GM12878 (cell line): ENCODE data around the gene CNDP2. TPM values are rescaled to one million over a fixed set of nuclear protein-coding genes. Genes with fewer than 3 reads are reported as not detected.
A peak's percentile ranks its signal among the peaks of the same experiment; 100 is the strongest.

Experiments used
- ATAC-seq: fragments of 200-7000 bp; cut with Tn5 transposase; 3 replicates; pipeline ENCODE4 v1.9.1; 2020; ENCODE audit warnings: mild to moderate bottlenecking, moderate library complexity
- BruUV-seq: library from RNA; stranded (reverse); fragments of 400-500 nt; replicated peaks from 2 replicates; lab custom pipeline; 2021; lab: Mats Ljungman, UMichigan
- CTCF ChIA-PET: fragments of 300-600 bp; sonication (Branson Sonifier 250); formaldehyde crosslinking; extraction: SDS; loops from one replicate; lab custom pipeline; 2021; ENCODE audit warnings: inconsistent platforms; lab: Yijun Ruan, JAX
- POLR2A ChIA-PET: fragments of 350-600 bp; formaldehyde crosslinking; extraction: SDS; loops from one replicate; lab custom pipeline; 2021; ENCODE audit warnings: inconsistent platforms; lab: Charles Lee
- RAD21 ChIA-PET: fragments of 300-600 bp; sonication (Branson Sonifier 250); formaldehyde crosslinking; loops from one replicate; lab custom pipeline; 2023; ENCODE audit warnings: antibody characterized with exemption; ENCODE audit not compliant: unreplicated experiment; lab: Charles Lee
- SMC1A ChIA-PET: fragments of 300-600 bp; sonication (Branson Sonifier 250); formaldehyde crosslinking; loops from one replicate; lab custom pipeline; 2023; ENCODE audit not compliant: unreplicated experiment, uncharacterized antibody; lab: Charles Lee
- DNase-seq: peaks from one replicate; pipeline ENCODE4 v3.0.0-alpha.2; 2011; ENCODE audit warnings: low read depth, low spot score
- FAIRE-seq: peaks from 3 replicates; lab custom pipeline; 2011; peaks lifted over from hg19 to GRCh38; lab: Jason Lieb, UNC
- H2AFZ ChIP-seq: 2 replicates; pipeline ENCODE4 v1.6.0; 2011; ENCODE audit warnings: low read depth, low read length, control low read depth; ENCODE audit not compliant: control insufficient read depth
- H3K27ac ChIP-seq: 2 replicates; pipeline ENCODE4 v1.5.1; 2011; ENCODE audit warnings: control low read depth; ENCODE audit not compliant: control insufficient read depth, insufficient read depth
- H3K27me3 ChIP-seq, 2 experiments: replicated peaks in 1 of 2; 2 replicates each; pipeline versions ENCODE4 v1.6.0 to v1.6.1; 2011; ENCODE audit warnings: low read length in 1 of 2; ENCODE audit not compliant: control insufficient read depth in 2 of 2, insufficient read depth in 2 of 2
- H3K36me3 ChIP-seq, 2 experiments: 2 replicates each; pipeline ENCODE4 v1.5.1; 2011; ENCODE audit warnings: low read length in 1 of 2; ENCODE audit not compliant: control insufficient read depth in 2 of 2, insufficient read depth in 2 of 2
- H3K4me1 ChIP-seq: 2 replicates; pipeline ENCODE4 v1.6.1; 2011; ENCODE audit warnings: mild to moderate bottlenecking, low read length, moderate library complexity, mixed read lengths; ENCODE audit not compliant: control insufficient read depth, insufficient read depth
- H3K4me2 ChIP-seq: 2 replicates; pipeline ENCODE4 v1.6.0; 2011; ENCODE audit warnings: control low read depth; ENCODE audit not compliant: control insufficient read depth, insufficient read depth
- H3K4me3 ChIP-seq: fragments of 200-600 bp; sonication (generic); 2 replicates; pipeline ENCODE4 v1.5.1; 2016
- H3K79me2 ChIP-seq: 2 replicates; pipeline ENCODE4 v1.6.0; 2011; ENCODE audit warnings: low read length; ENCODE audit not compliant: control insufficient read depth, insufficient read depth
- H3K9ac ChIP-seq: 2 replicates; pipeline ENCODE4 v1.8.0; 2011; ENCODE audit warnings: low read length, control low read depth, mixed read lengths; ENCODE audit not compliant: control insufficient read depth, insufficient read depth
- H3K9me3 ChIP-seq: replicated peaks from 3 replicates; pipeline ENCODE4 v1.5.1; 2011; ENCODE audit warnings: mild to moderate bottlenecking, low read length; ENCODE audit not compliant: control insufficient read depth, insufficient read depth
- H4K20me1 ChIP-seq: 2 replicates; pipeline ENCODE4 v1.6.0; 2011; ENCODE audit not compliant: control insufficient read depth, insufficient read depth
- BHLHE40 ChIP-seq, 2 experiments: fragments of 450-650 bp in 1 of 2; IDR thresholded peaks; 2 replicates each; pipeline ENCODE4 v1.6.1; 2011 to 2017; ENCODE audit warnings: low read depth in 2 of 2, borderline replicate concordance in 1 of 2, improper control_type of control experiment in 1 of 2, low read length in 1 of 2, mild to moderate bottlenecking in 1 of 2
- IRF3 ChIP-seq: fragments of 450-650 bp; IDR thresholded peaks from 2 replicates; pipeline ENCODE4 v1.6.1; 2014; ENCODE audit warnings: mild to moderate bottlenecking
- KAT2A ChIP-seq: conservative IDR thresholded peaks from 2 replicates; pipeline ENCODE4 v1.6.1; 2011; ENCODE audit warnings: low read depth, low read length; ENCODE audit not compliant: control insufficient read depth
- MYB ChIP-seq: fragments of 150-350 bp; IDR thresholded peaks from 2 replicates; pipeline ENCODE4 v1.6.1; 2014; ENCODE audit warnings: mild to moderate bottlenecking, low read depth, low read length, borderline replicate concordance
- POU2F2 ChIP-seq: IDR thresholded peaks from 3 replicates; pipeline ENCODE4 v1.6.1; 2011; ENCODE audit warnings: low read depth, mild to moderate bottlenecking, low read length, borderline replicate concordance
- YBX1 ChIP-seq: fragments of 450-650 bp; IDR thresholded peaks from 2 replicates; pipeline ENCODE4 v1.6.1; 2016; ENCODE audit warnings: antibody characterized with exemption
- WGBS: methylation state at CpG from one replicate; pipeline ENCODE4 v1.1.6; 2016; ENCODE audit warnings: low lambda C conversion rate; ENCODE audit not compliant: insufficient replicate concordance, insufficient coverage; ENCODE audit errors: missing lambda C conversion rate; 5-methylcytosine and 5-hydroxymethylcytosine counted together
- in situ Hi-C: fragments of 300-500 bp; cut with MboI; formaldehyde crosslinking; loops from 9 replicates; pipeline ENCODE4 v1.14.3; 2018; ENCODE audit warnings: mixed read lengths
- intact Hi-C: fragments of 100-400 bp; cut with micrococcal nuclease; formaldehyde crosslinking; loops from one replicate; pipeline ENCODE4 v1.14.2; 2022; ENCODE audit not compliant: unreplicated experiment
- polyA plus RNA-seq, 11 experiments: library from polyadenylated mRNA; depleted of rRNA in 4 of 11; unstranded in 6 of 11; stranded (reverse) in 5 of 11; fragments of >200 nt; fragmentation: Nextera tagmentation in 4 of 11; fragmentation: Illumina TruSeq in 1 of 11; extraction: Ambion mirVana in 4 of 11; extraction: Trizol in 1 of 11; gene quantifications; 1 replicate in 1 of 11; 2 replicates in 10 of 11; pipeline versions ENCODE4 v1.2.1 to v1.2.3, GENCODE V29; 2011 to 2016; ENCODE audit warnings: inconsistent platforms in 2 of 11, missing spikeins in 2 of 11, low read depth in 1 of 11
- total RNA-seq, 4 experiments: library from RNA; depleted of rRNA in 3 of 4; stranded (reverse); fragments of >200 nt in 3 of 4; fragmentation: Illumina TruSeq in 1 of 4; extraction: Trizol in 1 of 4; gene quantifications; 2 replicates each; pipeline versions ENCODE4 v1.2.1 to v1.2.3, GENCODE V29; 2013 to 2021
- TF ChIP-seq, protein P1 (sequence below), 3 experiments: IDR thresholded peaks in 2 of 3; conservative IDR thresholded peaks in 1 of 3; 2 replicates each; pipeline ENCODE4 v1.5.1; 2011; ENCODE audit warnings: low read depth in 3 of 3, low read length in 3 of 3, mild to moderate bottlenecking in 3 of 3, control low read depth in 2 of 3, moderate library complexity in 2 of 3, inconsistent platforms in 1 of 3, mixed read lengths in 1 of 3; ENCODE audit not compliant: control insufficient read depth in 2 of 3, insufficient read depth in 1 of 3; ENCODE audit errors: extremely low read depth in 1 of 3

The CNDP2 gene
- total and polyA plus RNA-seq, 10 of the 15 experiments (the other 5 are each of a cell fraction or from before 2014, with no cell fraction given) = 63.5 to 213 (median 158) TPM

- TF ChIP-seq, protein P1, sequence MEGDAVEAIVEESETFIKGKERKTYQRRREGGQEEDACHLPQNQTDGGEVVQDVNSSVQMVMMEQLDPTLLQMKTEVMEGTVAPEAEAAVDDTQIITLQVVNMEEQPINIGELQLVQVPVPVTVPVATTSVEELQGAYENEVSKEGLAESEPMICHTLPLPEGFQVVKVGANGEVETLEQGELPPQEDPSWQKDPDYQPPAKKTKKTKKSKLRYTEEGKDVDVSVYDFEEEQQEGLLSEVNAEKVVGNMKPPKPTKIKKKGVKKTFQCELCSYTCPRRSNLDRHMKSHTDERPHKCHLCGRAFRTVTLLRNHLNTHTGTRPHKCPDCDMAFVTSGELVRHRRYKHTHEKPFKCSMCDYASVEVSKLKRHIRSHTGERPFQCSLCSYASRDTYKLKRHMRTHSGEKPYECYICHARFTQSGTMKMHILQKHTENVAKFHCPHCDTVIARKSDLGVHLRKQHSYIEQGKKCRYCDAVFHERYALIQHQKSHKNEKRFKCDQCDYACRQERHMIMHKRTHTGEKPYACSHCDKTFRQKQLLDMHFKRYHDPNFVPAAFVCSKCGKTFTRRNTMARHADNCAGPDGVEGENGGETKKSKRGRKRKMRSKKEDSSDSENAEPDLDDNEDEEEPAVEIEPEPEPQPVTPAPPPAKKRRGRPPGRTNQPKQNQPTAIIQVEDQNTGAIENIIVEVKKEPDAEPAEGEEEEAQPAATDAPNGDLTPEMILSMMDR (IDR thresholded peaks at IDR 0.05 in 2 of 3, conservative IDR thresholded peaks at IDR 0.05 in 1 of 3; ENCODE audit: control insufficient read depth in 2 of 3, extremely low read depth in 1 of 3, insufficient read depth in 1 of 3, low read depth in 3 of 3, low read length in 3 of 3) = peak; percentile 65 to 84 (median 77); a peak in 5 of 6 replicates
- TF ChIP-seq BHLHE40 (IDR thresholded peaks at IDR 0.05; ENCODE audit: borderline replicate concordance in 1 of 2, low read depth in 2 of 2, low read length in 1 of 2) (no peak), MYB (no peak), POU2F2 (peak; percentile 40; the same call in 1 of the 3 replicates), KAT2A (no peak), YBX1 (no peak)
- TF ChIP-seq, all 136 proteins: peak for 5
Measured at GRCh38 chr18:74493689-74494088, 2.5 kb upstream of the CNDP2 start (continued).

DNA sequence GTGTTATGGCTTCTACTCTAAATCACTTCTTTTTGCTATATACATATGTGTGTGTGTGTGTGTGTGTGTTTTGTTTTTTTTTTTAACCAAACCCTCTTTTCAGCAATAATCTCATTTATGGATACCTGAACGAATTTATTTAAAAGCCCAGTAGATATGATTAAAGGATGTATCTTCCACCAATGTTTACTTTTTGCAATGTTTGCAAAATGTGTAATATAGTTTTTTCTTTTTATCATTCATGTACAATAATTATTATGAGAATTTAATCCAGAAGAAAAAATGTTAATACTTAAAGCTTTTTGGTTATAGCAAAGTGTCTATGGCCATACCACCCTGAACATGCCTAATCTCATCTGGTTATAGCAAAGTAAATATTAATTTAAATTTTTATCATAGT is 1.6 kb upstream of the CNDP2 start:
- no peaks in the 10 kb centered on the region for H4K20me1 ChIP-seq
- no peak overlapping the region for H2AFZ ChIP-seq
- no peak for DNase-seq
- no peaks in the 10 kb centered on the region for H3K36me3 ChIP-seq
- intact Hi-C loops (loop anchor here (10.0 kb wide), 1 partner anchor 2000 kb away; the partner anchor contains the start of gene ZNF516), in situ Hi-C loops (no loop called here)
- POLR2A ChIA-PET = interaction anchor here (0.8 to 1.6 kb wide), 2 partner anchors 101 to 120 kb away, joined by 3 read pairs; no protein-coding TSS in a partner anchor
- CTCF ChIA-PET = interaction anchor here (0.7 to 5.9 kb wide), 5 partner anchors 10 to 285 kb away, joined by 3 to 92 read pairs (median 9); no protein-coding TSS in a partner anchor
- peaks cover 18% of the 10 kb centered on the region for H3K4me1 ChIP-seq
- RAD21 ChIA-PET = no interaction called here
- no peak for ATAC-seq
- no peaks in the 10 kb centered on the region for H3K9me3 ChIP-seq
- peaks cover 34% of the 10 kb centered on the region for H3K79me2 ChIP-seq
- no peak overlapping the region for H3K27ac ChIP-seq
- no peaks in the 10 kb centered on the region for H3K27me3 ChIP-seq
- no peak overlapping the region for H3K9ac ChIP-seq
- SMC1A ChIA-PET = interaction anchor here (1.9 kb wide), 1 partner anchor 57 kb away, joined by 9 read pairs; no protein-coding TSS in a partner anchor
- WGBS = 0% methylated on average over 1 of the region's 1 CpG
- no TSS peak for BruUV-seq
- H3K4me3 ChIP-seq = no peak overlapping the region
- FAIRE-seq = no peak
- no peak overlapping the region for H3K4me2 ChIP-seq
- no peak for TF ChIP-seq IRF3
- TF ChIP-seq, all 136 proteins: peak for 0
